ELF-1 (cell line): ENCODE data around the gene NEK7.

Experiments
- DNase-seq: peaks from one replicate; pipeline ENCODE4 v3.0.0-alpha.2; 2016; ENCODE audit warnings: low read depth, low spot score

NEK7 gene

DNA sequence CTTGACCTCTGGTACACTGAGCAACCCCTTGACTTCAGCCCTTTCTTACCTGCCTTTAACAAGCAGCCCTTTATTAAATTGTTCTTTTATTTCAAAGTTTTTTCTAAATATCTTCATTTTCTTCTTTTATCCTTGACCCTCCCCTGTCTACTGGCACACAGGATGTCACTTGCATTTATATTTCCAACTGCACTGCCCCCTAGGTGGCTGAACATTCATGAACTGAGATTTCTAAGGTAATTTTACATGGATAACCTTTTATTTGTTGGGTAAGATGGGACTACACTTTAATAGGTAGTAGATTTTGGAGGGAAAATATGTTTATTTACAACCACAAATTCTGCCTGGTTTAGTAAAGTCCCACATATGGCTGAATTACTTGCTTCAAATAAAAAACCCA, 193.7 kb downstream of the NEK7 start:
- no peak for DNase-seq

DNA sequence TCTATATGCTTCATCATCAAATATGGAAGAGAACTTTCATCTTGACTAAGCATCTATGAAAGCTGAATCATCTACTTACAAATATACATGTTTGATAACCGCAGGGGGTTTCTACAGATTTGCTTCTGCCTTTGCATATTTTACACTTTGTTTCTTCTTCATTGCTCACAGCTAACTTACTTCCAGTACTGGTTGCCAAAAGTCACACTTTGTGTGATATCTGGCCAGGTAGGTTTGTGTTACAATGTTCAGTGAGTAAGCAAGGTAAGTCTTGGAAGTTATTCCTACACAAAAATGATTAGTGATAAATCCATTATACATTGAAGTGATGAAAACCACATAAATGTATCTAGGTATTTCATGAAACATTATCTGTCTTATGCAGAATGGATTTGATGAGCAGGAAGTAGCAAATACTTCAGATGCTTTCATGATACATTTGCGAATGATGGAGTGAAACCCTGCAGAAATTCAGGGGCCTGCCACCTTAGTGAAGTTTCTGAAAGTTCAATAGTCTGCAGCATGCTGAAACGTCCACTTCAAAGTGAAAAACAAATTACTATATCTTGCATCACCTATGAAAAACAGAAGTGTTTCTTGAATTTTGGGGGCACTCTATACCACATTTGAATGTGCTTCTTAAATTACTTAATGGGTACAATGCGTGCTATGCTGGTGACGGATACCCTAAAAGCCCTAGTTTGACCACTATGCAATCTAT, 196.3 kb downstream of the NEK7 start:
- DNase-seq, result no peak

DNA sequence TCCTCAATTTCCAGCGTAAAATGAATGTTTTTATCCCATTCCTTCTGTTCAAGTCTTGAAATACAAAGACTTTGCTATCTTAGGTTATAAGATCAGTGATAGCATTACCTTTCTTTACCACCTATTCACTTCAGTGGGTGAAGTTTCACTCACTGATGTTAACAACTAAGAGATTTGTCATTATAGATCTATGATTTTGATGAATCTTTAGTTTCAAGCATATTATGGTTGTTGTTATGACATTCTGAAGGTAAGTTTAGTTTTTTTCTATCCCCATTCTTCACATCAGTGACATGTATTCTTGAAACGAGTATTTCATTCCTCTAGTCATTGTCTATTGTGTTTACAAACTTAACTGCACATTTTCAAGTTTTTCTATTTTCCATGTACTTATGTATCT, 201.1 kb downstream of the NEK7 start:
- no peak for DNase-seq

DNA sequence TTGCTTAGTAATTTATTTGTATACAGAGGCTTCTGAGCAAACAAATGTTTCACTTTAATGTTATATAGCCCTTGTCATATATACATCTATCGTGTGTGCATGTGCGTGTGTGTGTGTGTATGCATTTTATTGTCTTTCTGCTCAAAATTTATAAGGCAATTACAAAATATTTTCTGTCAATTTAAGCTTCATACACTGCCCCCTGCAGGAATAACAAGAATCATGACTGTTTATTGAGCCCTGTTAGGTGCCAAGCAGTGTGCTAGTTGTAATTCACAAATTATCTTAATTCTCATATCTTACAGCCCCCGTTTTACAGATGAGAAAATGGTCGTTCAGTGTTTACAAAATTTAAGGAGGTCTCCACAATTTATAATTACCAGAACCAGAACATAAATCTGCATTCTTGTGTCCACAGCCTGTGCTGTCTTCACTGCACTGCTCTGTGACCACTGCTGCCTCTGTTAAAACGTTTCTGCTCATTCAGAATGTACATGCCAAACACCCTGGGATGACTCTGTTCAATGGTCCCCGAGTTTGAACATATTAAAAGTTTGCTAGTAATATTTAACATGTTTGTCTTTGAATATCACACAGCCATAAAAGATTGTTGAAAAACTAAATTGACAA, 202.3 kb downstream of the NEK7 start:
- DNase-seq, result no peak

DNA sequence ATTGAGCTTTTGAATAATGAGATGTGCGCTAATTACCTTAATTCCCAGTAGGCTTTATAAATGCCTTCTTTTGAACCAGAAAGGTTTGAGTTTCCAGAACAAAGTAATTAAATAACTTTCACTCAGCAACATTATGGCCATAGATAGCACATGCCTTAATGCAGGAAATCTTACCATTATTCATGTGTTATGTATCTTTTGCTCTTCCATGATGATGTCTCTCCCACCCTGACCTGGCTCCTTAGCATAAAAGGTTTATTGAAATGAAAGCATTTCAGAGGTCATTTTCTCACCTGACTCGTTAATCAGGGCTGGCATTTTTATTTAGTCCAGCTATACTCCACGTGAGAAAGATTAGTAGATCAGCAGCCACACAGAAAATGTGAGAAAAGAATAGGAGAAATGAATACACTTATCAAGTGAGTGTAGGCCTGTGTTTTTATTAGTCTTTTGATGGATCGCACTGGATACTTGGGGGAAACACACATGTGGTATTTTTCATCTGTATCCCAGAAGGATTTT, 203.5 kb downstream of the NEK7 start:
- DNase-seq, result no peak

DNA sequence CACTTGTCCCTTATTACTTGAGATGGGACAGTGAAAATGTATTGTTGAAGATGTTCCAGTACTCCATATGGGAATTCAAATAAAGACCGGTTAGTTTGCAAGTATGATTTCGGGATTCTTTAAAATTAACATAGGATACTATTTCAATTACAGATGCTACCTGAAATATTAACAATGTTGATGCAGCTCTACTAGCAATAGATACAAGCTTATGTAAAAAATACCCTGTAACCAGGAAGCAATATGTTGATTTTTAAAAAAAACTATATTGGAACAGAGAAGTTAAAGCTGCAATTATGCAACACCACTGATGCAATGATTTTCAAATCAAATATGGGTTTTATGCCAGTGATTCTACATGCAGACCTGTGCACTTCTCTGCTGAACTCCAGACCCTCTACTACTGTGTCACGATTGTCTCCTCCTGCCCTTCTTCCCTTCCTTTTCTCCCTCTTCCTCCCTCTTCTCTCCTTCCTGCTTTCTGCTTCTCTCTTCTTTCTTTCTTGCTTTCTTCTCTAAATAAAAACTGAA, 204.5 kb downstream of the NEK7 start:
- DNase-seq, result no peak

DNA sequence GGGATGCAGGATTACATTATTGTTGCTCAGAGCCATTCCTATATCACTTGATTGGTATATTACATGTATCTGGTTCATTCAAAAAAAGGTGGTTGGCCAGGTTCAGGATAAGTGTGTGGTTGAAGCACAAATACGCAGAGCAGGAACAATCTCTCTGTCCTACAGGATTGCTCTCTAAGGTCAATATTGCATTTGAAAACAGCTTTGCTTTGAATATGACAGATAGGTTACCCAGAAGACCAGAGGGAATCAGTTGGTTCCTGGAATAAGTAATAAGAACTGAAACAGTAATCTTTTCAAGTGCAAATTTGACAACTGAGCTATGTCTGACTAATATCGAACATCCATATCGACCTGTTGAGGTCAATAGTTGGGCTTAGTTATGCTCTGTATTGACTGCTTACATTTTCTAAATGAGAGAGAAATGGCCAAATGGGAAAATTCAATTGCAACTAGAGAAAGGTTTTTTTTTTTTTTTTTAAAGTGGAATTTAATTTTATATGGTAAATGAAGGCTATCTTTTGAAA, 206.9 kb downstream of the NEK7 start:
- DNase-seq, result no peak

DNA sequence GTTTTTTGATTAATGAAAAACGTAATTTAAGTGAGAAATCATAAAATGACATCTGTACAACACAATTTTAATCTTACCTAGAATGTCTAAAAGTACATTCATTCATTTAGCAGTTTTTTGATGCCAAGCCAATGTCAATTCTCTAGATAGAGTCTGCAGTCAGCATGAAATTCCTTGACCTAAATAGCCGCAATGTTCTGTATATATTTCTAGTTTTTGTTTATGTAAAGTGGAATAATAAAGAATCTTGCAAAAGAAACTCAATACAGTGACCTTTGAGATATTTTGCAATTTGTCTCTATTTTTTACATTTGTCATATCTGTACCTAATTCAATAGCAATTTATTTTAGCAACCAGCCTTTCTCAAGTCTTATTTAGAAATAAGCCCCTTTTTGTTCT, 207.7 kb downstream of the NEK7 start:
- no peak for DNase-seq

DNA sequence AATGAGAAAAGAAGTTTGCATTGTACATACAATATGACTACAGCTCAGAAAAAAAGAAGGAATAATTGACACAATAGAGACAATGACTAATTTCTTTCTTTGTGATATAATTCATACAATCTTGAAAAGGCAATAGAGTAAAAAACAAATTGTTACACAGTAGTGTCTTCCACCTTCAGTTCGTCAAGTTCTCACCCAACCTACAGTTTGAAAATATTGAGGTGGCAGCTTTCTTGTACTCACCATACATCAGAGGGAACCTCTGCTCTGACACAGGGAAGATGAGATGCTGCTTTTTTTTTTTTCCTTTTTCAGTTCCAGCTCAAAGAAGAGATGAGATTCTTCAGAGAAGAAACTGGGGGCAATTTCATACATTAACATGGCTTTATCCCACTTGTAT, 210.5 kb downstream of the NEK7 start:
- DNase-seq, result no peak

DNA sequence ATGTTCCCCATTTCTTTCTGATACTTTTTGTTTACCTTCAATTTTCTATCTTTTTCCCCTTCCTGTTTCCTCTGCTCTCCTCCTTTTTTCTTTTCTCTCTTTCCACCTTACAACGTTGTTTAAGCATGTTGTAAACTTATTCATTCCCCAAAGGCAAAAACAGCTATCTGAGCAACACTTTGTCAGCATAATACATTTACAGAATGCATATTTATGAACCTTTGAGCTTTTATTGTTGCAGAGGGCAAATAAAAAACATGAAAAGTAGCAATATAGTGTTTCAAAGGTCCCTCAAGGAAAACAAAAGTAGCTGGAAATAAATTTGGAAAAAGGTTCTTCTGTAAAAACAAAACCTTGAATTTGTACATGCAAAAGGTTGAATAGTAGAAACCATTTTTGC, 214.2 kb downstream of the NEK7 start:
- DNase-seq, result no peak
